ENCODE measurements around the gene EXD3. TPM values are rescaled to one million over a fixed set of nuclear protein-coding genes. Genes with fewer than 3 reads are reported as not detected.
"Not testable (repeated sequence)": the region's sequence is repeated elsewhere in the genome, so short reads cannot be mapped to it uniquely, and the experiment has no call there.

Gene EXD3
- total RNA-seq, 2 experiments from 2014 or later: 20.8 to 27.0 TPM

DNA sequence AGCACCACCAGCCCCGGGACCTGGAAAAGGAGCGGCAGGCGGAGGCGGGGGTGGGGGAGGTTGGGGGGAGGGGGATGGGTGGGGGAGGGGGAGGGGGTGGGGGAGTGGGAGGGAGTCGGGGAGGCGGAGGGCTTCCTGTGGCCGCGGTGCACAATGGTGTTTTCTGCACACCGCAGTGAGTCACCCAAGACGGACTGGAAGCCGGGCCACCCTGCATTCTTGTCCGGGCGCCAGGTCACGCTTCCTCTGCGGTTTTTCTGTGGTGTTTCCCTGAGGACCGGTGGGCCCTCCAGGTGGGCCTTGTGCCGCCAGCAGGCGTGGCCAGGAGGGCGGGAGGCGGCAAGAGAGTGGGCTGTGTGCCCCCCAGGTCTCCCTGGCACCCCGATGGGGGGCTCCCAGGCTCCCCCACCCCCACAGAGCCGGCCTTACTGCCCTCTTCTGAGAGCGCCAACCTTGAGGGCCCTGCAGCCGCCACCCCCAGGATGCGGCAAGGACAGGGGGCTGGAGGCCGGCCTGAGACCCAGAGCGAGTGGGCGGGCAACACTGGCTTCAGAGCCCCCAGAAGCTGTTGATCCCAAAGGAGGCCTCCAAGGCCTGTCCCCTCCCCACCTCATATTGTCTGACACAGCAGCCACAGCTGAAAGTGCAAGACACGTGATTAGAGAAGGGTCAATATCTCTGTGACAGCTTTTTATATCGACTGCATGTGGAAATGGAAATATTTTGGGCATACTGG is 11.1 kb downstream of the EXD3 start:
- BruUV-seq (replicated peaks): no TSS peak
- Histone ChIP-seq H3K4me3 (ENCODE audit: low read depth, low read length, poor library complexity, severe bottlenecking) (no peak overlapping the region), H3K36me3 (ENCODE audit: insufficient read depth, low read length) (no peaks in the 10 kb centered on the region), H3K27ac (ENCODE audit: low read depth, low read length, poor library complexity, severe bottlenecking) (no peak overlapping the region), H3K4me2 (ENCODE audit: low read length) (no peak overlapping the region), H3K79me2 (ENCODE audit: insufficient read depth, low read depth, low read length) (no peaks in the 10 kb centered on the region), H3K9me2 (ENCODE audit: insufficient read depth, low read length) (no peaks in the 10 kb centered on the region), H3K9me3 (ENCODE audit: low read length) (no peaks in the 10 kb centered on the region), H3K4me1 (ENCODE audit: insufficient read depth, low read length, poor library complexity, severe bottlenecking) (peaks cover 8% of the 10 kb centered on the region), H2AFZ (ENCODE audit: low read length) (no peak overlapping the region), H4K20me1 (ENCODE audit: insufficient read depth, low read length) (no peaks in the 10 kb centered on the region)
- DNase-seq (ENCODE audit: low spot score): no peak
- intact Hi-C loops (cut with micrococcal nuclease; ENCODE audit: unreplicated experiment): loop anchor here (10.0 kb wide), 1 partner anchor 87 kb away; no protein-coding TSS in a partner anchor
- ChIA-PET POLR2A (no interaction called here), CTCF (ENCODE audit: unreplicated experiment) (interaction anchor here (0.5 kb wide), 1 partner anchor 105 kb away, joined by 4 read pairs; no protein-coding TSS in a partner anchor)
- no peak for TF ChIP-seq CTCF (conservative IDR thresholded peaks at IDR 0.05; ENCODE audit: low read length)
- no peak for TF ChIP-seq EZH2phosphoT487 (IDR thresholded peaks at IDR 0.05; ENCODE audit: borderline replicate concordance, low read depth, low read length)

DNA sequence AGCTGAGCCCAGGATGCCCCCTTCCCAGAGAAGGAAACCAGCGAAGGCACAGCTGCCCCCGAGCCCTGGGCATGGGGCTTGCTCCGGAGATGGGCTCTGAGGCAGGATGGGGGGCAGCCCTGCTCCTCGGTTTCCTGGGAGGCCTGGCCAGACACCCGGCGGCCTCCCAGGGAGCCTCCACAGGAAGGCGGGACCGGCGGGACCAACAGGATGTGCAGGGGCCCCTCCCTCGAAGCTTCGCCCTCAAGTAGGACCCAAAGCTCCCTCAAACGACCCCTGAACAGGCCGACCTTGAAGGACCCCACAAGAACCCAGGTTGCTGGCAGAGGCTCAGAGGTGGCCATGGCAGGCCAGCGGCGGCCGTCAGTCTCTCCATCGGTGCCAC is 11.7 kb downstream of the EXD3 start:
- no peak for TF ChIP-seq EZH2phosphoT487 (IDR thresholded peaks at IDR 0.05; ENCODE audit: borderline replicate concordance, low read depth, low read length)
- no peak for TF ChIP-seq CTCF (conservative IDR thresholded peaks at IDR 0.05; ENCODE audit: low read length)
- no TSS peak for BruUV-seq (replicated peaks)
- H3K4me2 ChIP-seq (ENCODE audit: low read length): no peak overlapping the region
- H4K20me1 ChIP-seq (ENCODE audit: insufficient read depth, low read length): no peaks in the 10 kb centered on the region
- peaks cover 8% of the 10 kb centered on the region for H3K4me1 ChIP-seq (ENCODE audit: insufficient read depth, low read length, poor library complexity, severe bottlenecking)
- no peak overlapping the region for H2AFZ ChIP-seq (ENCODE audit: low read length)
- H3K79me2 ChIP-seq (ENCODE audit: insufficient read depth, low read depth, low read length): no peaks in the 10 kb centered on the region
- no peak overlapping the region for H3K27ac ChIP-seq (ENCODE audit: low read depth, low read length, poor library complexity, severe bottlenecking)
- no peak overlapping the region for H3K4me3 ChIP-seq (ENCODE audit: low read depth, low read length, poor library complexity, severe bottlenecking)
- ChIA-PET POLR2A (interaction anchor here (0.6 kb wide), 1 partner anchor 423 kb away, joined by 6 read pairs; no protein-coding TSS in a partner anchor), CTCF (ENCODE audit: unreplicated experiment) (no interaction called here)
- H3K9me2 ChIP-seq (ENCODE audit: insufficient read depth, low read length): no peaks in the 10 kb centered on the region
- no peaks in the 10 kb centered on the region for H3K36me3 ChIP-seq (ENCODE audit: insufficient read depth, low read length)
- no peaks in the 10 kb centered on the region for H3K9me3 ChIP-seq (ENCODE audit: low read length)
- DNase-seq (ENCODE audit: low spot score): no peak
- intact Hi-C loops (cut with micrococcal nuclease; ENCODE audit: unreplicated experiment): loop anchor here (10.0 kb wide), 1 partner anchor 86 kb away; no protein-coding TSS in a partner anchor

- POLR2A ChIA-PET: interaction anchor here (0.6 kb wide), 1 partner anchor 423 kb away, joined by 6 read pairs; no protein-coding TSS in a partner anchor
- Histone ChIP-seq H3K9me2 (ENCODE audit: insufficient read depth, low read length) (no peaks in the 10 kb centered on the region), H3K9me3 (ENCODE audit: low read length) (no peaks in the 10 kb centered on the region), H3K27ac (ENCODE audit: low read depth, low read length, poor library complexity, severe bottlenecking) (no peak overlapping the region), H4K20me1 (ENCODE audit: insufficient read depth, low read length) (no peaks in the 10 kb centered on the region), H3K36me3 (ENCODE audit: insufficient read depth, low read length) (no peaks in the 10 kb centered on the region), H3K4me2 (ENCODE audit: low read length) (no peak overlapping the region), H3K79me2 (ENCODE audit: insufficient read depth, low read depth, low read length) (no peaks in the 10 kb centered on the region), H3K4me1 (ENCODE audit: insufficient read depth, low read length, poor library complexity, severe bottlenecking) (peaks cover 8% of the 10 kb centered on the region), H2AFZ (ENCODE audit: low read length) (no peak overlapping the region), H3K4me3 (ENCODE audit: low read depth, low read length, poor library complexity, severe bottlenecking) (no peak overlapping the region)
- TF ChIP-seq EZH2phosphoT487 (IDR thresholded peaks at IDR 0.05; ENCODE audit: borderline replicate concordance, low read depth, low read length) (no peak), CTCF (conservative IDR thresholded peaks at IDR 0.05; ENCODE audit: low read length) (no peak)
- DNase-seq (ENCODE audit: low spot score): no peak
- CTCF ChIA-PET (ENCODE audit: unreplicated experiment): no interaction called here
- no TSS peak for BruUV-seq (replicated peaks)
- intact Hi-C loops (cut with micrococcal nuclease; ENCODE audit: unreplicated experiment): loop anchor here (10.0 kb wide), 1 partner anchor 86 kb away; no protein-coding TSS in a partner anchor
Measured at GRCh38 chr9:137410891-137411249, 12.1 kb downstream of the EXD3 start.

GRCh38 chr9:137410236-137410890 is 12.6 kb downstream of the EXD3 start:
- H4K20me1 ChIP-seq (ENCODE audit: insufficient read depth, low read length); DNase-seq (ENCODE audit: low spot score); BruUV-seq (replicated peaks); H3K4me3 ChIP-seq (ENCODE audit: low read depth, low read length, poor library complexity, severe bottlenecking); H3K27ac ChIP-seq (ENCODE audit: low read depth, low read length, poor library complexity, severe bottlenecking); H3K79me2 ChIP-seq (ENCODE audit: insufficient read depth, low read depth, low read length); H3K4me2 ChIP-seq (ENCODE audit: low read length); H3K4me1 ChIP-seq (ENCODE audit: insufficient read depth, low read length, poor library complexity, severe bottlenecking); H3K9me2 ChIP-seq (ENCODE audit: insufficient read depth, low read length); H2AFZ ChIP-seq (ENCODE audit: low read length); H3K9me3 ChIP-seq (ENCODE audit: low read length); CTCF ChIA-PET (ENCODE audit: unreplicated experiment); H3K36me3 ChIP-seq (ENCODE audit: insufficient read depth, low read length): not testable (repeated sequence)
- intact Hi-C loops (cut with micrococcal nuclease; ENCODE audit: unreplicated experiment): loop anchor here (10.0 kb wide), 1 partner anchor 86 kb away; no protein-coding TSS in a partner anchor
- POLR2A ChIA-PET: interaction anchor here (0.6 to 0.7 kb wide), 2 partner anchors 124 to 422 kb away, joined by 3 to 6 read pairs; no protein-coding TSS in a partner anchor
